Mucosa of descending colon (tissue), 3 donors: ENCODE measurements around the gene NDN. TPM values are rescaled to one million over a fixed set of nuclear protein-coding genes. Genes with fewer than 3 reads are reported as not detected.
"Not testable (repeated sequence)": the region's sequence is repeated elsewhere in the genome, so short reads cannot be mapped to it uniquely, and the experiment has no call there.

Experiments used
- ATAC-seq: fragments of 200-7000 bp; cut with Tn5 transposase; one replicate; pipeline ENCODE4 v1.9.1; 2020; ENCODE audit warnings: mild to moderate bottlenecking, moderate library complexity
- DNase-seq, 3 donors: peaks; one replicate each; pipeline ENCODE4 v3.0.0-alpha.2; 2020
- H3K36me3 ChIP-seq: fragments of 200-600 bp; one replicate; pipeline ENCODE4 v1.8.0; 2021; ENCODE audit warnings: low read depth, mild to moderate bottlenecking
- H3K4me1 ChIP-seq: fragments of 200-600 bp; one replicate; pipeline ENCODE4 v1.8.0; 2021; ENCODE audit warnings: low read depth, mild to moderate bottlenecking
- H3K4me3 ChIP-seq: fragments of 200-600 bp; one replicate; pipeline ENCODE4 v1.8.0; 2021; ENCODE audit warnings: mild to moderate bottlenecking
- H3K9me3 ChIP-seq: fragments of 200-600 bp; one replicate; pipeline ENCODE4 v1.8.0; 2021; ENCODE audit warnings: mild to moderate bottlenecking
- intact Hi-C, 2 donors: fragments of 100-400 bp; cut with DNase I in 1 of 2; cut with micrococcal nuclease in 1 of 2; formaldehyde crosslinking; loops; one replicate each; pipeline versions ENCODE4 v1.11.0 to v1.11.1; 2022; cut with DNase I, micrococcal nuclease
- long read RNA-seq, 2 donors: library from polyadenylated mRNA; unstranded; transcript quantifications; one replicate each; pipeline ENCODE4 v2.0.0, GENCODE V29; 2019 to 2021
- total RNA-seq, 3 donors: library from RNA; stranded (reverse); fragmentation: NEBNext Ultra II Directional in 2 of 3; extraction: Animal tissue kit (Norgen Biotek cat#: 25700) in 2 of 3; gene quantifications; one replicate each; pipeline versions ENCODE4 v1.2.1 to v1.2.4, GENCODE V29; 2021 to 2023
- TF ChIP-seq, protein P1 (sequence below): fragments of 200-600 bp; IDR thresholded peaks from one replicate; pipeline ENCODE4 v1.8.0; 2022; ENCODE audit warnings: antibody characterized with exemption, mild to moderate bottlenecking
- donor health status: DM: no; HTN: no; CAD: no; lungs with moderate emphysema.
- donor health status: DM: no; HTN: no; CAD: no.
- donor health status: DM: no; HTN: yes; CAD: no.

NDN gene, protein sequence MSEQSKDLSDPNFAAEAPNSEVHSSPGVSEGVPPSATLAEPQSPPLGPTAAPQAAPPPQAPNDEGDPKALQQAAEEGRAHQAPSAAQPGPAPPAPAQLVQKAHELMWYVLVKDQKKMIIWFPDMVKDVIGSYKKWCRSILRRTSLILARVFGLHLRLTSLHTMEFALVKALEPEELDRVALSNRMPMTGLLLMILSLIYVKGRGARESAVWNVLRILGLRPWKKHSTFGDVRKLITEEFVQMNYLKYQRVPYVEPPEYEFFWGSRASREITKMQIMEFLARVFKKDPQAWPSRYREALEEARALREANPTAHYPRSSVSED
- 10 to 100 TPM; 13.4 to 49.8 (median 21.8) TPM for total RNA-seq
- long read RNA-seq, donor 1, transcript NDN-202 (1 exons, 1,627 nt), result major isoform, 135 of 135 reads
- long read RNA-seq, donor 1, partial matches to known transcripts, result 0 of 135 reads
- long read RNA-seq, donor 1, other reads (novel, unspliced or antisense), result 0 of 135 reads
- long read RNA-seq, donor 2, result 0 reads

DNA sequence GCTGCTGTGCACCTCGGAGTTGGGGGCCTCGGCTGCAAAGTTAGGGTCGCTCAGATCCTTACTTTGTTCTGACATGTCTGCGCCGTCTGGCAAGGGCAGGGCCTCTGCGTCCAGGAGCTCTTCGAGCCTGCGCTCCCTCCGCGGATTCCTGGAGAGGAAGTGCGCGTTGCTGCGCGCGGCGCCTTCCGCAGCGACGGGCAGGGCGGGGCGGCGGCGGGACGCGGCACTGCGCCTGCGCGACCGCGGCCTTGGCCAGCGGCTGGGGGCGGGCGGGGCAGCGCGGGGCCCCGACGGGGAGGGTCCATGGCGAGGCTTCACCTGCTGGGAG is at the start of gene NDN:
TSS of gene NDN (minus strand) at position 163 of the 328 bp plus-strand sequence. CDS start at position 75, 88 bp downstream.
- peak; percentile 42 to 77 (median 55) for DNase-seq
- intact Hi-C loops, result no loop called here
- H3K9me3 ChIP-seq, result peaks cover 3% of the 10 kb centered on the region
- TF ChIP-seq, protein P1, sequence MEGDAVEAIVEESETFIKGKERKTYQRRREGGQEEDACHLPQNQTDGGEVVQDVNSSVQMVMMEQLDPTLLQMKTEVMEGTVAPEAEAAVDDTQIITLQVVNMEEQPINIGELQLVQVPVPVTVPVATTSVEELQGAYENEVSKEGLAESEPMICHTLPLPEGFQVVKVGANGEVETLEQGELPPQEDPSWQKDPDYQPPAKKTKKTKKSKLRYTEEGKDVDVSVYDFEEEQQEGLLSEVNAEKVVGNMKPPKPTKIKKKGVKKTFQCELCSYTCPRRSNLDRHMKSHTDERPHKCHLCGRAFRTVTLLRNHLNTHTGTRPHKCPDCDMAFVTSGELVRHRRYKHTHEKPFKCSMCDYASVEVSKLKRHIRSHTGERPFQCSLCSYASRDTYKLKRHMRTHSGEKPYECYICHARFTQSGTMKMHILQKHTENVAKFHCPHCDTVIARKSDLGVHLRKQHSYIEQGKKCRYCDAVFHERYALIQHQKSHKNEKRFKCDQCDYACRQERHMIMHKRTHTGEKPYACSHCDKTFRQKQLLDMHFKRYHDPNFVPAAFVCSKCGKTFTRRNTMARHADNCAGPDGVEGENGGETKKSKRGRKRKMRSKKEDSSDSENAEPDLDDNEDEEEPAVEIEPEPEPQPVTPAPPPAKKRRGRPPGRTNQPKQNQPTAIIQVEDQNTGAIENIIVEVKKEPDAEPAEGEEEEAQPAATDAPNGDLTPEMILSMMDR, result no peak
- no peaks in the 10 kb centered on the region for H3K36me3 ChIP-seq
- H3K4me3 ChIP-seq, result peak within 1 kb of the TSS; percentile 42
- ATAC-seq, result peak; percentile 89
- H3K4me1 ChIP-seq, result no peaks in the 10 kb centered on the region

DNA sequence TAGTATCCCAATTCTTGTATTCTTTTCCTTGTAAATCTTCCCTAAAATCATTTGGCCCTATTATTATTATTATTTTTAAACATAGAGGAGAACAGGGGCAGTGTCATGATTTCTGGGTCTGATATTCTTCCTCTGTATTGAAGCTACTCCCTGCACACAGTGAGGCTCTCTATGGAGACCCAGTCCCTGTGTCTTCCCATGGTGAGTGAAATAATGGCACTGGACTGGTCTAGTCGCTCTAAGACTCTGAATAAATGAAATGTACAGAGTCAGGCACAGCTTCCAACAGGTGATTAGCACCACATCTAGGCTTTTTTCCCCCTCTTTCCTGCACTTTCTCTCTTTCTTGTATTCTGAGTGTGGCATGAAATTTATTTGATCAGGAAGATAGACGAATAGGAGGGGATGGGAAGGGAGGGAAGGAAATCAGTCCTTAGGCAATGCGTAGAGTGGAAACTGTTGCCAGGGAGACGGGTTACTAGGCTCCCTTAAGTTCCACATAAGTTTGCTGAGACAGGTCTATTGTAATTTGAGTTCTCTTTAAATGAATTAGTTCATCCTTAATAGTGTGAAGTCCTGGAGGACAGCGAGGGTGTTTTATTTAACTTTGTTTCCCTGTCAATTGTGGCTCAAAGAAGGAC is 49.0 kb upstream of the NDN start:
- intact Hi-C loops, result no loop called here
- no peaks in the 10 kb centered on the region for H3K36me3 ChIP-seq
- ATAC-seq (no peak), DNase-seq (no peak)
- no peak overlapping the region for H3K4me3 ChIP-seq
- H3K4me1 ChIP-seq, result no peaks in the 10 kb centered on the region
- H3K9me3 ChIP-seq, result peaks cover 6% of the 10 kb centered on the region
- TF ChIP-seq, protein P1, result no peak

DNA sequence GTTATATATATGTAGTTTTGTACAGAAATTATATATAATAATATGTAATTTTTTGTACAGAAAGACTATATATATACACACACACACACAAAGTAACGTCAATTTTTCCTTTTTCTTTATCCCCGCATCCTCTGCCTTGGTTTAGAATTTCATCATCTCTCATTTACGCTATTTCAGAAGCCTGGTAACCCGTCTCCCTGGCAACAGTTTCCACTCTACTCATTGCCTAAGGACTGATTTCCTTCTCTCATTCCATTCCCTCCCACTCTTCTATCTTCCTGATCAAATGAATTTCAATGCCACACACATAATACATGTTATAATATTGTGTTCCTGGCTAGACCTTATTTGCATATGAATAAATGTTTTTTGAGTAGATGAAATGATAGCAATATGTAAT is 47.8 kb upstream of the NDN start:
- intact Hi-C loops, result no loop called here
- H3K4me3 ChIP-seq, result no peak overlapping the region
- TF ChIP-seq, protein P1, result no peak
- peaks cover 2% of the 10 kb centered on the region for H3K9me3 ChIP-seq
- H3K36me3 ChIP-seq, result no peaks in the 10 kb centered on the region
- ATAC-seq (no peak), DNase-seq (no peak)
- H3K4me1 ChIP-seq, result no peaks in the 10 kb centered on the region

DNA sequence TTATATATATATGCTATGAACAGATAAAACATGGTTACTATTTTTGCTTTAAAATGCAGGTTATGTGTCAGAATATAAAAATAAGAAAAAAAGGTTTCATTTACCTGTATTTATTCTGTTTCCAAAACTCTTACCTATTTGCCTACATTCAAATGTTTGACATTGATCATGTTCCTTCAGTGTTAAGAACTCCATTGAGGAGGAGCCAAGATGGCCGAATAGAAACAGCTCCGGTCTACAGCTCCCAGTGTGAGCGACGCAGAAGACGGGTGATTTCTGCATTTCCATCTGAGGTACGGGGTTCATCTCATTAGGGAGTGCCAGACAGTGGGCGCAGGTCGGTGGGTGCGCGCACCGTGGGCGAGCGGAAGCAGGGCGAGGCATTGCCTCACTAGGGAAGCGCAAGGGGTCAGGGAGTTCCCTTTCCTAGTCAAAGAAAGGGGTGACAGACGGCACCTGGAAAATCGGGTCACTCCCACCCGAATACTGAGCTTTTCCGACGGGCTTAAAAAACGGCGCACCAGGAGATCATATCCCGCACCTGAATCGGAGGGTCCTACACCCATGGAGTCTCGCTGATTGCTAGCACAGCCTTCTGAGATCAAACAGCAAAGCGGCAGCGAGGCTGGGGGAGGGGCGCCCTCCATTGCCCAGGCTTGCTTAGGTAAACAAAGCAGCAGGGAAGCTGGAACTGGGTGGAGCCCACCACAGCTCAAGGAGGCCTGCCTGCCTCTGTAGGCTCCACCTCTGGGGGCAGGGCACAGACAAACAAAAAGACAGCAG is 27.0 kb upstream of the NDN start:
- intact Hi-C loops, ATAC-seq, H3K4me1 ChIP-seq, H3K4me3 ChIP-seq, H3K9me3 ChIP-seq, H3K36me3 ChIP-seq: not testable (repeated sequence)
- DNase-seq, result peak in 2 of 3 donors; percentile 39 to 51

DNA sequence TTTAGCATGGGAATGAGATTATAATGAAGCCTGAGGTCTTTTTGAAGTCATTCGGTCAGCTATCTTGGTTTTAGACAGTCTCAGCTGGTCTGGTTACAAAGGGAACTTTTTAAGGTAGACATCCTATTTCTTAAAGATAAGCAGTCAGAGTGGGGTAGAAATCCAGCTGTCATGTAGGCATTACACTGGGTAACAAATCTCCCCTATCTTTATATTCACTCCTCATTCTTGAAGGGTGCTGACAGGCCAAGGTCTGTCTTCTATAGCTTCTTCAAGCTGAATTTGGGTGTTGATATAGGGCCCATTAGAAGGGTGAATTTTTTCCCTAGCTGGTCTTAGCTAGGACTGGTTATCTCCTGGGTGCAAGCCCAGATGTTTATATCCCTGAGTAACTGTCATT is 21.2 kb upstream of the NDN start:
- intact Hi-C loops, result no loop called here
- no peak overlapping the region for H3K4me3 ChIP-seq
- no peak for DNase-seq
- no peaks in the 10 kb centered on the region for H3K4me1 ChIP-seq
- ATAC-seq, result no peak
- TF ChIP-seq, protein P1, result no peak
- no peaks in the 10 kb centered on the region for H3K36me3 ChIP-seq
- H3K9me3 ChIP-seq, result no peaks in the 10 kb centered on the region
